Subcutaneous adipose tissue (tissue), 4 donors: ENCODE measurements around the gene HS3ST3A1. TPM values are rescaled to one million over a fixed set of nuclear protein-coding genes. Genes with fewer than 3 reads are reported as not detected.

Experiments
- CTCF ChIP-seq: fragments of 450-650 bp; IDR thresholded peaks from one replicate; pipeline ENCODE4 v1.5.1; 2016; ENCODE audit warnings: low read depth, mild to moderate bottlenecking, control low read depth, antibody characterized with exemption, moderate library complexity
- total RNA-seq, 4 donors: library from RNA; depleted of rRNA; stranded (reverse); fragments of >200 nt; gene quantifications; one replicate each; pipeline ENCODE4 v1.1.0, GENCODE V29; 2016

HS3ST3A1 gene
- total RNA-seq, 4 donors from 2014 or later, result 0.19 to 3.6 (median 1.3) TPM; not detected in 1

- TF ChIP-seq CTCF, result no peak
Observed at GRCh38 chr17:13619462-13619861, 17.7 kb upstream of the HS3ST3A1 start.

GRCh38 chr17:13616031-13616430 lies 14.3 kb upstream of the HS3ST3A1 start:
- no peak for TF ChIP-seq CTCF

GRCh38 chr17:13609941-13610340 lies 8.2 kb upstream of the HS3ST3A1 start:
- no peak for TF ChIP-seq CTCF

- TF ChIP-seq CTCF, result no peak
Observed at GRCh38 chr17:13601322-13601775, 380 bp downstream of the HS3ST3A1 start.

DNA sequence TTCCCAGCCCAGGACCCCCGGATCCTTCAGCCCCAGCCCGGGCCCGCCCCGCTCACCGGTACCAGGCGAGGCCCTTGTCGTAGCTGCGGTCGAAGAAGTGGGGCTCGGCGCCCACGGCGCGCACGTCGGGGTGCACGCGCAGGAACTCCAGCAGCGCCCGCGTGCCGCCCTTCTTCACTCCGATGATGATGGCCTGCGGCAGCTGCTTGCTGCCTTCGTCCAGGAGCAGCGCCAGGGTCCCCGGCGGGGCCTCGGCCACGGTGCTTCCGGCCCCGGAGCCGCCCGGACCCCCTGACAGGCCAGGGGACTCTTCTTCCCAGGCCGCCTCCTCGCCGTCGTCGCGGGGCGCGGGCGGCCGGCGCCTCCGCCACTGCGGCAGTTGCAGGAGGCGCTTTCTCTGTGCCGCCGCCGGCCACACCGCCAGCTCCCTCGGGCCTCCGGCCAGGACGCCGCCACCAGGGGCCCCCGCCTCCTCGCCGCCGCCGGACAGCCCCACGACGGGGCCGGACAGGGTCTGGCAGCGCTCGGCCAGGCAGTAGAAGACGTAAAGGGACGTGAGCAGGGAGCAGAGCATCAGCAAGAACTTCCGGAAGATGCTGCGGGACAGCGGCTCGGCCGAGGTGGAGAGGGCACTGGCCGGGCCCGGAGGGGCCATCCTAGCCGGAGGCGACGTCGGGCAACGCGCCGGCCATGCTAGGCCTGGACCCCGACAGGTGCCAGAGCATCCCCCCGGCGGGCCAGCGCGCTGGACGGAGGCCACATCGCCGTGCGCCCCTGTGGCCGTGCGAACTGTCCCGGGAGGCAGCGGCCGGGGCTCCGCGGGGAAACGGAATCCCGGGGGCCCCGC lies 1.0 kb downstream of the HS3ST3A1 start:
- no peak for TF ChIP-seq CTCF

DNA sequence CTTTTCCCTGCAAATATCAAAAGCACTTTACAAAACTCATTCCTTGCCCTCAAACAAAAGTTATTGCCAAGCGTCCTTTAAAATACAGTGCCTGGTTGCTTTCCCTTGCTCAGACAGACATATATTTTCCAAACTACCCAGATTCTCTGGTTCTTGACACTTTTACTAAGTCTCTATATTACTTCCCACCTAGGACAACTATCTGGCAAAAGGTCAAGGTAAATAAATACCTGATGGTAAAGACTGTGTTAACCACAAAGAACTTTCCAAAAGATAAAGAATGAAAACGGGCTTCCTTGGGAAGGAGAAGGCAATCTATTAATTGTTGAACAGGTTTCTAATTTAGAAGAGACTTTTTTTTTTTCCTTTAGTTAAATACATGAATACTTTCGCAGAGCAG lies 1.9 kb downstream of the HS3ST3A1 start:
- no peak for TF ChIP-seq CTCF

DNA sequence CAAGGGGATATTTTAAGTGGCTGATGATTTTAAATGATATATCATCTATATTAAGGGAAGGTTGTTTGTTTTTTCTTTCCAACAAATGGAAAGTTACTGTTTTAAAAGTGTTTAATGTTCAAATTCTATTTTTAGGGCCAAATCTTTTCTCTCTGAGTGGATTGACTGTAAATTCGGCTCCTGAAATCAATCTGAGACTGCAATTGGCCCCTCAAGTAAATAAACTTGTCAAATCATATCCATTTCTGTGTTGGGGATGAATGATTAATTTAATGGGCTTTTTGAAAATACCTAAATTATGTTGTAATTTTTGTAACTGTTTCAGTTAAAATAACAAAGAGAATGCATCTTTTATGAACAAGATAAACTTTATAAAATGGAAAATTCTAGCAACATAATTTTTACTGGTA lies 2.6 kb downstream of the HS3ST3A1 start:
- no peak for TF ChIP-seq CTCF
